GM23248 (cell line): ENCODE measurements around the gene CAPS2.

Experiments
- EZH2 ChIP-seq: fragments of 200-600 bp; sonication (generic); IDR thresholded peaks from 2 replicates; pipeline ENCODE4 v1.6.1; 2018; ENCODE audit warnings: antibody characterized with exemption, mild to moderate bottlenecking; ENCODE audit not compliant: insufficient read depth, poor library complexity, severe bottlenecking
- EZH2phosphoT487 ChIP-seq: fragments of 200-600 bp; sonication (generic); IDR thresholded peaks from 2 replicates; pipeline ENCODE4 v1.6.1; 2018; ENCODE audit warnings: antibody characterized with exemption, moderate library complexity, mild to moderate bottlenecking, low read depth; ENCODE audit not compliant: insufficient read depth

DNA sequence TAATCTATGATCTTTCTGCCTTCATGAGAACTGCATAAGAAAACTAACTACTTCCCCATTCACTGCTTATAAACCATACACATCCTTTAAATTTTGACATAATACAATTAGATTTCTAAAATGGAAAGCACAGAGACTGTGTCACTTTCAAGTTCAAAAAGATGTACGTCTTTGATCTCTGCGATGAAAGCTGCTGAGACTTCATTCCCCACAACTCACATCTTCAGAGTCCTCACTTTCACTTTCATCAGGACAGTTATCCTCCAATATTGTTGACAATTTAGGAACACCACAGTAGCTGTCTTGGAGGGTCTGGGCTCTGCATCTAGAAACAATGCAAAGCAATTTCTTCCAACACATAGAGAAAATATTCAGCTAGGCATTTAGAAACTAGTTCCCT, 72.6 kb downstream of the CAPS2 start:
- TF ChIP-seq EZH2, result no peak
- no peak for TF ChIP-seq EZH2phosphoT487
